K562 (cell line): ENCODE results near the gene TINAGL1. TPM values are rescaled to one million over a fixed set of nuclear protein-coding genes. Genes with fewer than 3 reads are reported as not detected.

Source experiments
- ARHGAP35 ChIP-seq: fragments of 450-650 bp; IDR thresholded peaks from 2 replicates; pipeline ENCODE4 v1.6.1; 2018; ENCODE audit not compliant: partially characterized antibody
- FIP1L1 ChIP-seq: fragments of 200-400 bp; formaldehyde crosslinking; IDR thresholded peaks from 2 replicates; pipeline ENCODE4 v1.6.1; 2018; ENCODE audit warnings: mild to moderate bottlenecking, low read depth, low read length; ENCODE audit not compliant: poor library complexity, severe bottlenecking
- KLF16 ChIP-seq: IDR thresholded peaks from 2 replicates; pipeline ENCODE4 v1.6.1; 2016; ENCODE audit warnings: antibody characterized with exemption
- ZBTB40 ChIP-seq, 2 experiments: fragments of 450-650 bp in 1 of 2; sonication (generic) in 1 of 2; formaldehyde crosslinking in 1 of 2; IDR thresholded peaks; 2 replicates each; pipeline versions ENCODE4 v1.7.1 to v1.9.0; 2016 to 2022; ENCODE audit warnings: inconsistent platforms in 1 of 2, mild to moderate bottlenecking in 1 of 2, missing genetic modification reagents in 1 of 2
- ZNF253 ChIP-seq: fragments of 250-450 bp; sonication (Bioruptor Pico); conservative IDR thresholded peaks from 2 replicates; pipeline ENCODE4 v1.6.1; 2021; ENCODE audit warnings: mild to moderate bottlenecking
- ZNF77 ChIP-seq: fragments of 250-450 bp; sonication (Bioruptor Pico); IDR thresholded peaks from 2 replicates; pipeline ENCODE4 v1.5.0; 2020
- polyA plus RNA-seq, 8 experiments: library from polyadenylated mRNA; depleted of rRNA in 4 of 8; stranded (reverse) in 5 of 8; unstranded in 3 of 8; fragments of >200 nt; fragmentation: Nextera tagmentation in 2 of 8; fragmentation: Illumina TruSeq in 1 of 8; extraction: Ambion mirVana in 2 of 8; extraction: Trizol in 1 of 8; gene quantifications; 2 replicates each; pipeline versions ENCODE4 v1.2.1 to v1.2.3, GENCODE V29; 2011 to 2014; ENCODE audit warnings: inconsistent platforms in 1 of 8, missing spikeins in 1 of 8
- total RNA-seq, 7 experiments: library from RNA; depleted of rRNA in 6 of 7; stranded (reverse); fragments of >200 nt in 6 of 7; fragmentation: Illumina TruSeq in 2 of 7; extraction: Trizol in 2 of 7; gene quantifications; 2 replicates each; pipeline versions ENCODE4 v1.2.1 to v1.2.3, GENCODE V29; 2011 to 2021; ENCODE audit warnings: low replicate concordance in 1 of 7

TINAGL1 gene
- total and polyA plus RNA-seq, 9 of the 15 experiments (the other 6 are each of a cell fraction or from before 2014, with no cell fraction given) = 0.04 to 1.2 (median 0.07) TPM; not detected in 4

- TF ChIP-seq ZBTB40 (IDR thresholded peaks at IDR 0.05) (no peak), ZBTB40 (CRISPR knock-in tag; IDR thresholded peaks at IDR 0.05) (no peak), ARHGAP35 (no peak), KLF16 (no peak), FIP1L1 (no peak), ZNF253 (CRISPR knock-in tag) (no peak), ZNF77 (CRISPR knock-in tag) (no peak)
Observed at GRCh38 chr1:31593136-31593665, 16.9 kb downstream of the TINAGL1 start (continued).
